Neural cell (in vitro differentiated cells): ENCODE measurements around the gene KLRB1. TPM values are rescaled to one million over a fixed set of nuclear protein-coding genes. Genes with fewer than 3 reads are reported as not detected.
"Not testable (repeated sequence)": the region's sequence is repeated elsewhere in the genome, so short reads cannot be mapped to it uniquely, and the experiment has no call there.

ENCODE experiments used
- H2AFZ ChIP-seq: fragments of 200-600, 300-800 bp; sonication (generic), shearing (Covaris generic); 2 replicates; pipeline ENCODE4 v1.6.0; 2014; ENCODE audit warnings: low read depth, mild to moderate bottlenecking, antibody characterized with exemption, low read length, moderate library complexity
- H3F3A ChIP-seq: fragments of 200-600 bp; shearing (Covaris generic); 2 replicates; pipeline ENCODE4 v1.6.1; 2016; ENCODE audit warnings: mild to moderate bottlenecking, moderate library complexity, mixed read lengths, antibody characterized with exemption, low read length; ENCODE audit not compliant: insufficient read depth, poor library complexity, severe bottlenecking
- H3K27ac ChIP-seq: fragments of 200-600, 300-800 bp; sonication (generic), shearing (Covaris generic); 2 replicates; pipeline ENCODE4 v1.5.1; 2014; ENCODE audit warnings: mild to moderate bottlenecking, low read length, moderate library complexity
- H3K27me3 ChIP-seq: fragments of 300-800, 200-600 bp; sonication (generic), shearing (Covaris generic); 2 replicates; pipeline ENCODE4 v1.6.0; 2014; ENCODE audit warnings: mild to moderate bottlenecking, low read depth, low read length, moderate library complexity; ENCODE audit not compliant: insufficient read depth
- H3K36me3 ChIP-seq: fragments of 300-800, 200-600 bp; sonication (generic), shearing (Covaris generic); 2 replicates; pipeline ENCODE4 v1.5.1; 2014; ENCODE audit warnings: mild to moderate bottlenecking, antibody characterized with exemption, low read length, moderate library complexity; ENCODE audit not compliant: insufficient read depth
- H3K4me2 ChIP-seq: fragments of 300-800, 200-600 bp; sonication (generic), shearing (Covaris generic); 2 replicates; pipeline ENCODE4 v1.6.0; 2014; ENCODE audit warnings: mild to moderate bottlenecking, low read length
- H3K4me3 ChIP-seq: fragments of 300-800, 200-600 bp; sonication (generic), shearing (Covaris generic); 2 replicates; pipeline ENCODE4 v1.5.1; 2014; ENCODE audit warnings: mild to moderate bottlenecking, low read length, moderate library complexity
- H3K79me2 ChIP-seq: fragments of 200-600 bp; shearing (Covaris generic); replicated peaks from 2 replicates; pipeline ENCODE4 v1.6.0; 2014; ENCODE audit warnings: mild to moderate bottlenecking, low read length, moderate library complexity; ENCODE audit not compliant: insufficient read depth
- H3K9ac ChIP-seq: fragments of 300-800, 200-600 bp; sonication (generic), shearing (Covaris generic); 2 replicates; pipeline ENCODE4 v1.6.1; 2016; ENCODE audit warnings: mild to moderate bottlenecking, low read length, mixed read lengths
- H3K9me2 ChIP-seq: fragments of 200-600 bp; shearing (Covaris generic); 2 replicates; pipeline ENCODE4 v1.6.1; 2016; ENCODE audit warnings: mild to moderate bottlenecking, low read length, mixed read lengths; ENCODE audit not compliant: insufficient read depth
- H3K9me3 ChIP-seq: fragments of 200-600, 300-800 bp; sonication (generic), shearing (Covaris generic); 2 replicates; pipeline ENCODE4 v1.6.1; 2016; ENCODE audit warnings: mild to moderate bottlenecking, mixed run types, low read length, moderate library complexity, mixed read lengths
- H4K20me1 ChIP-seq: fragments of 200-600 bp; shearing (Covaris generic); 2 replicates; pipeline ENCODE4 v1.6.1; 2016; ENCODE audit warnings: mild to moderate bottlenecking, mixed run types; ENCODE audit not compliant: insufficient read depth
- CTCF ChIP-seq: fragments of 450-650 bp; IDR thresholded peaks from 2 replicates; pipeline ENCODE4 v1.5.1; 2014; ENCODE audit warnings: antibody characterized with exemption, mild to moderate bottlenecking, moderate library complexity; ENCODE audit not compliant: poor library complexity, severe bottlenecking
- EP300 ChIP-seq: fragments of 450-650 bp; conservative IDR thresholded peaks from 2 replicates; pipeline ENCODE4 v1.6.1; 2014; ENCODE audit warnings: antibody characterized with exemption, mild to moderate bottlenecking, moderate library complexity; ENCODE audit not compliant: poor library complexity, severe bottlenecking
- EZH2 ChIP-seq: fragments of 200-600, 300-800 bp; shearing (Covaris generic), sonication (generic); IDR thresholded peaks from 2 replicates; pipeline ENCODE4 v1.6.1; 2014; ENCODE audit warnings: antibody characterized with exemption, low read length, borderline replicate concordance, mild to moderate bottlenecking; ENCODE audit not compliant: insufficient read depth, poor library complexity, severe bottlenecking
- MXI1 ChIP-seq: fragments of 450-650 bp; conservative IDR thresholded peaks from 2 replicates; pipeline ENCODE4 v1.6.1; 2014; ENCODE audit warnings: antibody characterized with exemption, mild to moderate bottlenecking; ENCODE audit not compliant: poor library complexity, severe bottlenecking
- POLR2AphosphoS5 ChIP-seq: IDR thresholded peaks from 2 replicates; pipeline ENCODE4 v1.6.1; 2012
- RAD21 ChIP-seq: fragments of 450-650 bp; conservative IDR thresholded peaks from 2 replicates; pipeline ENCODE4 v1.6.1; 2014; ENCODE audit warnings: antibody characterized with exemption, mild to moderate bottlenecking, moderate library complexity
- SMC3 ChIP-seq: fragments of 450-650 bp; conservative IDR thresholded peaks from 2 replicates; pipeline ENCODE4 v1.6.1; 2014; ENCODE audit warnings: antibody characterized with exemption, mild to moderate bottlenecking, moderate library complexity; ENCODE audit not compliant: poor library complexity
- TAF1 ChIP-seq: IDR thresholded peaks from 2 replicates; pipeline ENCODE4 v1.6.1; 2012; ENCODE audit warnings: low read depth
- polyA plus RNA-seq: library from polyadenylated mRNA; depleted of rRNA; stranded (reverse); fragments of >200 nt; gene quantifications from 2 replicates; pipeline ENCODE4 v1.2.3, GENCODE V29; 2014
- TF ChIP-seq, protein P1 (sequence below): IDR thresholded peaks from 2 replicates; pipeline ENCODE4 v1.6.1; 2012; ENCODE audit warnings: borderline replicate concordance

Gene KLRB1
- polyA plus RNA-seq, 1 donor from 2014 or later = not detected

GRCh38 chr12:9646794-9647781 is 39.4 kb upstream of the KLRB1 start:
- Histone ChIP-seq H3K36me3 (no peaks in the 10 kb centered on the region), H3F3A (no peaks in the 10 kb centered on the region), H3K27me3 (no peaks in the 10 kb centered on the region), H3K9ac (peak overlapping the region; percentile 52), H4K20me1 (no peaks in the 10 kb centered on the region), H2AFZ (peak overlapping the region; percentile 36), H3K4me3 (peak overlapping the region; percentile 78), H3K79me2 (no peaks in the 10 kb centered on the region), H3K27ac (no peak overlapping the region), H3K9me3 (no peaks in the 10 kb centered on the region), H3K9me2 (no peaks in the 10 kb centered on the region), H3K4me2 (peak overlapping the region; percentile 77)
- TF ChIP-seq EP300 (no peak), CTCF (no peak)

DNA sequence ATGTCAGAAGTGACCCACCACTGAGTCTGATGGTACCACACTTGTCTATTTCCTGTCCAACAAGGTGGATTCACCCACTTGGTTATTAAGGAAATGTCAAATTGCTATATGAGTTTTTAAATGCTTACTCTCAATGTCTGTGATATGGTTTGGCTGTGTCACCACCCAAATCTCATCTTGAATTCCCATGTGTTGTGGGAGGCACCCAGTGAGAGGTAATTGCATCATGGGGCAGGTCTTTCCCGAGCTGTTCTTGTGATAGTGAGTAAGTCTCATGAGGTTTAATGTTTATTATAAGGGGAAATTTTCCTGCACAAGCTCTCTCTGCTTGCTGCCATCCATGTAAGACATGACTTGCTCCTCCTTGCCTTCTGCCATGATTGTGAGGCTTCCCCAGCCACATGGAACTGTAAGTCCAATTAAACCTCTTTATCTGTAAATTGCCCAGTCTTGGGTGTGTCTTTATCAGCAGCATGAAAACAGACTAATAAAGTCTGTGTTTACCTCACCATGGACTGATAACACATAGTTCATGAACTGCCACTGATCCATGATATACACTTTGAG is 37.4 kb upstream of the KLRB1 start:
- H3F3A ChIP-seq, H3K79me2 ChIP-seq, H3K9ac ChIP-seq, H3K27ac ChIP-seq, H2AFZ ChIP-seq, H3K27me3 ChIP-seq, H3K4me3 ChIP-seq, H3K36me3 ChIP-seq, H4K20me1 ChIP-seq, H3K4me2 ChIP-seq, H3K9me3 ChIP-seq, H3K9me2 ChIP-seq: not testable (repeated sequence)

DNA sequence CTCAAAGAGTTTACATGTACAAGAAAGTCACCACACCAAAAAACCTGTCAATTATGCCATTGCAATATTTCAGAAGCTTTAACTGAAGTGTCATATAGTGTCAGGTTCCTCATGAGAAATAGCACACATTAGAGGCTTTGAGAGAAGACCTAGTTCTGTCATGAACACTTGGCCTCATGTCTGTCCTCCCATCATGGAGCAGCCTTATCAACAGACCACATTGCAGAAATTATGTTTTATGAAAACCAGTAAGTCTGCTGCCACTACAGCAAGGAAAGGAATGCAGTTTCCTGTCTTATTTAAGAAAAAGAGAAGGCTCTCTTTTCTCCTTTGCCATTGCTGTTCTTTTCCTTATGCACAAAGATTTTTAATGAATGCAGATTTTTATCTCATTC is 35.5 kb upstream of the KLRB1 start:
- H4K20me1 ChIP-seq = no peaks in the 10 kb centered on the region
- H3K9me2 ChIP-seq = no peaks in the 10 kb centered on the region
- no peaks in the 10 kb centered on the region for H3F3A ChIP-seq
- H3K27me3 ChIP-seq = no peaks in the 10 kb centered on the region
- no peaks in the 10 kb centered on the region for H3K79me2 ChIP-seq
- no peak overlapping the region for H3K4me3 ChIP-seq
- H3K27ac ChIP-seq = no peak overlapping the region
- no peak overlapping the region for H3K4me2 ChIP-seq
- no peak overlapping the region for H3K9ac ChIP-seq
- TF ChIP-seq RAD21 (no peak), MXI1 (no peak), CTCF (no peak), TAF1 (no peak), EP300 (no peak), POLR2AphosphoS5 (no peak), SMC3 (no peak), EZH2 (no peak)
- TF ChIP-seq, protein P1, sequence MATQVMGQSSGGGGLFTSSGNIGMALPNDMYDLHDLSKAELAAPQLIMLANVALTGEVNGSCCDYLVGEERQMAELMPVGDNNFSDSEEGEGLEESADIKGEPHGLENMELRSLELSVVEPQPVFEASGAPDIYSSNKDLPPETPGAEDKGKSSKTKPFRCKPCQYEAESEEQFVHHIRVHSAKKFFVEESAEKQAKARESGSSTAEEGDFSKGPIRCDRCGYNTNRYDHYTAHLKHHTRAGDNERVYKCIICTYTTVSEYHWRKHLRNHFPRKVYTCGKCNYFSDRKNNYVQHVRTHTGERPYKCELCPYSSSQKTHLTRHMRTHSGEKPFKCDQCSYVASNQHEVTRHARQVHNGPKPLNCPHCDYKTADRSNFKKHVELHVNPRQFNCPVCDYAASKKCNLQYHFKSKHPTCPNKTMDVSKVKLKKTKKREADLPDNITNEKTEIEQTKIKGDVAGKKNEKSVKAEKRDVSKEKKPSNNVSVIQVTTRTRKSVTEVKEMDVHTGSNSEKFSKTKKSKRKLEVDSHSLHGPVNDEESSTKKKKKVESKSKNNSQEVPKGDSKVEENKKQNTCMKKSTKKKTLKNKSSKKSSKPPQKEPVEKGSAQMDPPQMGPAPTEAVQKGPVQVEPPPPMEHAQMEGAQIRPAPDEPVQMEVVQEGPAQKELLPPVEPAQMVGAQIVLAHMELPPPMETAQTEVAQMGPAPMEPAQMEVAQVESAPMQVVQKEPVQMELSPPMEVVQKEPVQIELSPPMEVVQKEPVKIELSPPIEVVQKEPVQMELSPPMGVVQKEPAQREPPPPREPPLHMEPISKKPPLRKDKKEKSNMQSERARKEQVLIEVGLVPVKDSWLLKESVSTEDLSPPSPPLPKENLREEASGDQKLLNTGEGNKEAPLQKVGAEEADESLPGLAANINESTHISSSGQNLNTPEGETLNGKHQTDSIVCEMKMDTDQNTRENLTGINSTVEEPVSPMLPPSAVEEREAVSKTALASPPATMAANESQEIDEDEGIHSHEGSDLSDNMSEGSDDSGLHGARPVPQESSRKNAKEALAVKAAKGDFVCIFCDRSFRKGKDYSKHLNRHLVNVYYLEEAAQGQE = no peak
- no peak overlapping the region for H2AFZ ChIP-seq
- H3K9me3 ChIP-seq = no peaks in the 10 kb centered on the region
- no peaks in the 10 kb centered on the region for H3K36me3 ChIP-seq
